GM21390 (cell line): ENCODE measurements around the gene LTA.

Source experiments
- ATAC-seq: cut with Tn5 transposase; IDR thresholded peaks from one replicate; pipeline ENCODE4 v1.9.1; 2021; ENCODE audit not compliant: unreplicated experiment

The LTA gene

GRCh38 chr6:31572041-31572911 lies at the start of gene LTA:
Gene LTA (plus strand): TSS chr6:31572289. CDS start chr6:31572743, 454 bp downstream.
- no peak for ATAC-seq

DNA sequence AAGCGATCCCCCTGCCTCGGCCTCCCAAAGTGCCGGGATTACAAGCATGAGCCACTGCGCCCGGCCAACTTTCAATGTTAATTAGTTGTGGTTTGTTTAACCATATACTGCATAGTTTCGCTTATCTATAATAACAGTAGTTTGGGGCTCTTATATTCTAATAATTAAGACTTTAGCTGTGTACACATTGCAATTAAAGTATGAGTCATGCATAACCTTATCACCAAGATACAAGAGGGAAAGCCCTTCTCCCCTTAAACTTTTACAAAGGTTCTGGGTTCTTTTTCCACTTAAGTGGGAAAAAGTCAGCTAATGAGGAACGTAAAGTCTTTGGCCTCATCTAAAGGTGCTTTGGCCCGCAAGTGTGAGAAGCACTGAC lies 46.5 kb upstream of the LTA start:
- no peak for ATAC-seq

DNA sequence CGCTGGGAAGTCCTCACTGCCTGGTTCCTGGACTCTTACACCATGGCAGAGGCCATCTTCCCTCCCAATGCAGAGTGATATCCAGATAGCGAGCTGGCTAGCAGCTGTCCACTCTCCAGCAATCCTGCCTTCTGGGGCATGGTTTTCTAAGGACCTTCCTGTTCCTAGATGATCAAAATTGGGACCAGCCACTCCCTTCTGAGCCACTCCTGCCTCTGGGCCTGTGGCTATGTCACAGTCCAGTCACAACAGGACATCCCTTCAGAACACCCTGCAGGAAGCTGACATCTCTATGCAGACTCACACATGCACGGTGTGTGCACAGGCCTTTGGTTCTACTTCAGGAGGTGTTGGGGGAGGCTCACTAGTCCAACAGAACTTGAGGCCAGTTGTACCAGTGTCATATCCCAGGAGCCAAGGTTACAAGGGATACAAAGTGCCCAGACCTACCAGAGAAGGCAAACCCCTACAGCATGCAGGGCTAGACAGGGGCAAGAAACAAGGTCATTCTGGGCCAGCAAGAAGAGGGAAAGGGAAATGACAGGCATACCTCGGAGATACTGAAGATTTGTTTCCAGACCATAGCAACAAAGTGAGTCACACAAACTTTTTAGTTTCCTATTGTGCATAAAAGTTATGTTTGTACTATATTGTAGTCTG lies 46.0 kb upstream of the LTA start:
- no peak for ATAC-seq

GRCh38 chr6:31528307-31528777 lies 43.7 kb upstream of the LTA start:
- ATAC-seq: no peak

- no peak for ATAC-seq
Observed at GRCh38 chr6:31528821-31529328, 43.2 kb upstream of the LTA start, which contains the start of gene MCCD1. Gene MCCD1 (plus strand): TSS chr6:31528962. CDS start chr6:31529015, 53 bp downstream.

- no peak for ATAC-seq
Observed at GRCh38 chr6:31529329-31530150, 42.5 kb upstream of the LTA start.

DNA sequence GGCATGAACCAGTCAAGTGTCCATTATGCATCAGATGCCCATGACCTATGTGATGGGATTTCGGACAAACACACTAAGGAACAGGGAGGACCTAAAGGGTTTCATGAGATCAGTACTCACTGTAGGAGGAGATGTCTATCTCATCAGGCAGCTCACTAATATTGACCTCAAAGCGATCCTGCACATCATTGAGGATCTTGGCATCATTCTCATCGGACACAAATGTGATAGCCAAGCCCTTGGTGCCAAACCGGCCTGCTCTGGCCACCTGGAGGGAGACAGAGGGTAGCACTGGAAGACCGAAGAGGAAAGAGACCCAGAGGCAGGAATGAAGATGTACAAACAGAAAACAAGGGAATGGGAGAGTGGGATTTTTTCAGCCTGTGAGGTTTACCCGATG lies 41.4 kb upstream of the LTA start:
- ATAC-seq: no peak

GRCh38 chr6:31531162-31531561 lies 40.9 kb upstream of the LTA start:
- no peak for ATAC-seq

DNA sequence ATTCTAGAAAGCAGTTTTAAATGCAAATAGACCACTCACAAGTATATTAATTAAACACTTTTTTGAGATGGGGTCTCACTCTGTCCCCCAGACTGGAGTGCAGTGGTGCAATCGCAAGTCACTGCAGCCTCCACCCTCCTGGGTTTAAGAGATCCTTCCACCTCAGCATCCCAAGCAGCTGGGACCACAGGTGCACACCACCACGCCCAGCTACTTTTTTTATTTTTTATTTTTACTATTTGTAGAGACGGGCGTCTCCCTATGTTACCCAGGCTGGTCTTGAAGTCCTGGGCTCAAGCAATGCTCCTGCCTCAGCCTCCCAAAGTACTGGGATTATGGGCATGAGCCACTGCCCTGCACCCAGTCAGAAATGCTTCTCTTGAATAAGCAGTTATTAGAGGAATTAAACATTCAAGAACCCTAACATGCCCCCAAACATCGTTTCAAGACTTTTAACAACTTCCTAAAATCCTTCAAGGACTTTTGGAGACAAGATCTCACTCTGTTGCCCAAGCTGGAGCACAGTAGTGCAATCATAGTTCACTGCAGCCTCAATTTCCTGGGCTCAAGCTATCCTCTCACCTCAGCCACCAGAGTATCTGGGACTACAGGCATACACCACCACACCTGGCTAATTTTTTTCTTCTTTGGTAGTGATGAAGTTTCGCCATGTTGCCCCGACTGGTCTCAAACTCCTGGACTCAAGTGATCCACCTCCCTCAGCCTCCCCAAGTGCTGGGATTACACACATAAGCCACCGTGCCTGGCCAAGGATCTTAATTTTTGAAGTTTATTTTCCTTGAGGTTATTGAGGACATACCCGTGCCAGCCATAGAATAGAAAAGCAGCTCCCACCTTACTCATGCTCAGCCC lies 40.1 kb upstream of the LTA start:
- ATAC-seq: no peak

GRCh38 chr6:31532644-31533454 lies 39.2 kb upstream of the LTA start:
- no peak for ATAC-seq

- no peak for ATAC-seq
Observed at GRCh38 chr6:31533455-31533841, 38.6 kb upstream of the LTA start.

DNA sequence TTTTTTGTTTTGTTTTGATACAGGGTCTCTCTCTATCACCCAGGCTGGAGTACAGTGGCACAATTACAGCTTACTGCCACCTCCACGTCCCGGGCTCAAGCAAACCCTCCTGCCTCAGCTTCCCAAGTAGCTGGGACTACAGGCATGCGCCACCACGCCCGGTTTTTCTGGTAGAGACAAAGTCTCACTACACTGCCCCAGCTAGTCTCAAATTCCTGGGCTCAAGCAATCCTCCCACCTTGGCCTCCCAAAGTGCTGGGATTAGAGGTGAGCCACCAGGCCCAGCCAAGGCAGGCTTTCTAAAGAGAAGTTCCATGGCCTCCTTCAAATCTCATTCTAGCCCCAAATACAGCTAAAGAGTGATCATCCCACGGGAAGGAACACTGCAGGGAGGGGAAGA lies 38.1 kb upstream of the LTA start:
- ATAC-seq: no peak

- no peak for ATAC-seq
Observed at GRCh38 chr6:31534521-31535040, 37.5 kb upstream of the LTA start.

GRCh38 chr6:31535538-31536324 lies 36.4 kb upstream of the LTA start:
- no peak for ATAC-seq

DNA sequence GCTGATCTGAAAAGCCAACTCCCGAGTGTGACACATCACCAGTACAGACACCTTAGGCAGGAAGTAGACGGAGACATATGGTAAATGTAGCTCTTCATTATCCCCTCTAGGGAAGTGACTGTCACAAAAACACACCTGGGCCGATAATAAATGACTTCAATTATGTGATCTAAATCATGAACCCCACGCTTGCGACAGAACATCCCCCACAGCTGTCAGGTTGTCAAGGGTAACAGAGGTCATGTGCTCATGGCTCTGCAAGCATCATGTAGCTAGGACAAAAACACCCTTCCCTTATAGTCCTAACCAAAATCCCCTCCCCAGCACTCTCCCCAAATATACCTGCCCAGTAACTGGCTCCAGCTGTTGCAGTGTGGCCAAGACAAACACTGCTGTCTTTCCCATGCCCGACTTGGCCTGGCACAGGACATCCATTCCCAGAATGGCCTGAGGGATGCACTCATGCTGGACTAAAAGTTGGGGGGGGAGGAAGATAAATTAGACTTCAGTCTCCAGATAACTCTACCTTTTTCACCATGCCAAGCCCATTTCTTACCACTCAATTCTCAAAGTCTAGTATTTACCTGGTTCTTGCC lies 33.2 kb upstream of the LTA start:
- ATAC-seq: no peak

GRCh38 chr6:31540640-31541039 lies 31.4 kb upstream of the LTA start:
- no peak for ATAC-seq

DNA sequence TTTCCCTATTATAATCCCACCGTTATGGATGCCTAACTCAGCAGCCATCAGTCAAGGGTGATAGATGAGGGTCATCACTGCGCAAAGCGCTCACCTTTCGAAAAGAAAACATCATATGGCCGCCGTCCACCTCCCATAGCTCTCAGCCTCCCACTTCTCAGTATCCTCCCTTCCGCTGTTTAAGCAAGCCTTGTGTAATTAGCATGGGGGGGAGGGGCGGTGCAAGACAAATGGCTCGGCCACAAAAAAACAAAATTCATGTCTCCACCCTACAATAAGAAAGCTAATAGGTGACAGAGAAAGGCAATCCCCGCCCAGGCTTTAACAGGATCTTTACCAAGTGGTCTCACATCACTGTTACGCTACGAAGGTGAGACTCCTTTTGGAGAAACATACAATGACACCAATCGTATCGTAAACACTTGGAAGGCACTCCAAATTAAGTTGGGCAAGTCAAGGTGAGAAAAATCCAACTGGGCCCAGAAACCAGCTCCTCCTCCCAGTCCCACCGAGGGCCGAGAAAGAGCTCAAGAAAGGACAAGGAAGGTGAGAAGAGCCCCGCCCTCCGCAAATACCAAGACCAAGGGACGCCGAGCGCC lies 30.9 kb upstream of the LTA start:
- ATAC-seq: no peak
